Breast epithelium (tissue), 4 donors: Measurements from ENCODE around the gene GNA12. TPM values are rescaled to one million over a fixed set of nuclear protein-coding genes. Genes with fewer than 3 reads are reported as not detected.

Experiments used
- DNase-seq, 2 donors: peaks; one replicate each; pipeline ENCODE4 v3.0.0-alpha.2; 2019; ENCODE audit warnings: low spot score in 2 of 2
- H3K27ac ChIP-seq, 2 donors: fragments of 200-600 bp; sonication (generic) in 1 of 2; one replicate each; pipeline ENCODE4 v1.5.1; 2016 to 2019; ENCODE audit warnings: mild to moderate bottlenecking in 1 of 2
- H3K27me3 ChIP-seq, 2 donors: fragments of 200-600 bp; sonication (generic) in 1 of 2; one replicate each; pipeline versions ENCODE4 v1.5.1 to v1.6.0; 2017 to 2019; ENCODE audit warnings: control low read depth in 1 of 2, mild to moderate bottlenecking in 1 of 2
- H3K36me3 ChIP-seq: fragments of 200-600 bp; one replicate; pipeline ENCODE4 v1.5.1; 2019
- H3K4me1 ChIP-seq, 2 donors: fragments of 200-600 bp; sonication (generic); one replicate each; pipeline ENCODE4 v1.5.1; 2016 to 2019; ENCODE audit warnings: control low read depth in 1 of 2
- H3K4me3 ChIP-seq, 3 donors: fragments of 200-600 bp; sonication (generic); 1 replicate in 2 of 3; 2 replicates in 1 of 3; pipeline ENCODE4 v1.5.1; 2016 to 2019; ENCODE audit warnings: mild to moderate bottlenecking in 3 of 3, moderate library complexity in 2 of 3
- H3K9me3 ChIP-seq, 2 donors: fragments of 200-600 bp; sonication (generic) in 1 of 2; one replicate each; pipeline ENCODE4 v1.5.1; 2016 to 2019; ENCODE audit warnings: control low read depth in 1 of 2
- CTCF ChIP-seq, 3 donors: fragments of 450-650 bp; IDR thresholded peaks; one replicate each; pipeline ENCODE4 v1.5.1; 2016 to 2017; ENCODE audit warnings: antibody characterized with exemption in 3 of 3, mild to moderate bottlenecking in 3 of 3, moderate library complexity in 3 of 3
- POLR2A ChIP-seq: fragments of 450-650 bp; IDR thresholded peaks from one replicate; pipeline ENCODE4 v1.6.1; 2016; ENCODE audit warnings: antibody characterized with exemption, mild to moderate bottlenecking, moderate library complexity
- POLR2AphosphoS5 ChIP-seq, 3 donors: sonication (generic); formaldehyde crosslinking; IDR thresholded peaks; one replicate each; pipeline ENCODE4 v1.6.1; 2017; ENCODE audit warnings: antibody characterized with exemption in 3 of 3
- intact Hi-C: fragments of 100-400 bp; cut with DNase I; formaldehyde crosslinking; loops from one replicate; pipeline ENCODE4 v1.15.1; 2023; ENCODE audit warnings: low total_unique reads
- total RNA-seq, 3 donors: library from RNA; depleted of rRNA; stranded (reverse); fragments of >200 nt; gene quantifications; one replicate each; pipeline ENCODE4 v1.1.0, GENCODE V29; 2016

GNA12 gene
- total RNA-seq, 3 donors from 2014 or later, result 11.3 to 31.4 (median 24.9) TPM

GRCh38 chr7:2807845-2808772 is 36.0 kb downstream of the GNA12 start:
- Histone ChIP-seq H3K27me3 (no peaks in the 10 kb centered on the region), H3K36me3 (no peaks in the 10 kb centered on the region), H3K9me3 (no peaks in the 10 kb centered on the region), H3K4me1 (peaks cover 5 to 13% of the 10 kb centered on the region in 2 donors), H3K27ac (peak overlapping the region in 1 of 2 donors; percentile 36), H3K4me3 (no peak overlapping the region)
- intact Hi-C loops, result no loop called here
- DNase-seq, result peak in 1 of 2 donors; percentile 45
- no peak for TF ChIP-seq POLR2A
- no peak for TF ChIP-seq POLR2AphosphoS5 (IDR thresholded peaks at IDR 0.05)
- no peak for TF ChIP-seq CTCF (IDR thresholded peaks at IDR 0.05)

GRCh38 chr7:2807460-2807844 is 36.7 kb downstream of the GNA12 start:
- intact Hi-C loops, result no loop called here
- no peak overlapping the region for H3K4me3 ChIP-seq
- no peaks in the 10 kb centered on the region for H3K36me3 ChIP-seq
- no peaks in the 10 kb centered on the region for H3K27me3 ChIP-seq
- H3K4me1 ChIP-seq, result peaks cover 5 to 13% of the 10 kb centered on the region in 2 donors
- H3K9me3 ChIP-seq, result no peaks in the 10 kb centered on the region
- H3K27ac ChIP-seq, result no peak overlapping the region
- DNase-seq, result no peak
- TF ChIP-seq POLR2AphosphoS5 (IDR thresholded peaks at IDR 0.05), result no peak
- TF ChIP-seq POLR2A, result no peak
- no peak for TF ChIP-seq CTCF (IDR thresholded peaks at IDR 0.05)

GRCh38 chr7:2806571-2806970 is 37.5 kb downstream of the GNA12 start:
- Histone ChIP-seq H3K4me3 (no peak overlapping the region), H3K9me3 (no peaks in the 10 kb centered on the region), H3K4me1 (peaks cover 0 to 13% of the 10 kb centered on the region in 2 donors), H3K27me3 (no peaks in the 10 kb centered on the region), H3K36me3 (no peaks in the 10 kb centered on the region), H3K27ac (no peak overlapping the region)
- no peak for DNase-seq
- intact Hi-C loops, result no loop called here
- TF ChIP-seq POLR2AphosphoS5 (IDR thresholded peaks at IDR 0.05) (no peak), POLR2A (no peak), CTCF (IDR thresholded peaks at IDR 0.05) (no peak)

- Histone ChIP-seq H3K4me1 (peaks cover 0 to under 1% of the 10 kb centered on the region in 2 donors), H3K9me3 (no peaks in the 10 kb centered on the region)
- DNase-seq, result no peak
Observed at GRCh38 chr7:2805213-2805944, 38.7 kb downstream of the GNA12 start.

More at GRCh38 chr7:2805213-2805944, 38.7 kb downstream of the GNA12 start:
- Histone ChIP-seq H3K27ac (no peak overlapping the region), H3K27me3 (no peaks in the 10 kb centered on the region), H3K4me3 (no peak overlapping the region), H3K36me3 (no peaks in the 10 kb centered on the region)
- intact Hi-C loops, result no loop called here
- no peak for TF ChIP-seq POLR2AphosphoS5 (IDR thresholded peaks at IDR 0.05)
- no peak for TF ChIP-seq CTCF (IDR thresholded peaks at IDR 0.05)
